OCI-LY7 (cell line): ENCODE measurements around the gene COPZ1.

Experiments
- EZH2phosphoT487 ChIP-seq: fragments of 200-600 bp; sonication (generic); IDR thresholded peaks from 2 replicates; pipeline ENCODE4 v1.6.1; 2018; ENCODE audit warnings: low read depth, borderline replicate concordance, mild to moderate bottlenecking, mixed run types, antibody characterized with exemption, low read length, moderate library complexity, mixed read lengths
- TF ChIP-seq, protein P1 (sequence below): fragments of 200-600 bp; sonication (generic); conservative IDR thresholded peaks from 2 replicates; pipeline ENCODE4 v1.5.1; 2014; ENCODE audit warnings: mild to moderate bottlenecking, antibody characterized with exemption, low read length, moderate library complexity, mixed read lengths

DNA sequence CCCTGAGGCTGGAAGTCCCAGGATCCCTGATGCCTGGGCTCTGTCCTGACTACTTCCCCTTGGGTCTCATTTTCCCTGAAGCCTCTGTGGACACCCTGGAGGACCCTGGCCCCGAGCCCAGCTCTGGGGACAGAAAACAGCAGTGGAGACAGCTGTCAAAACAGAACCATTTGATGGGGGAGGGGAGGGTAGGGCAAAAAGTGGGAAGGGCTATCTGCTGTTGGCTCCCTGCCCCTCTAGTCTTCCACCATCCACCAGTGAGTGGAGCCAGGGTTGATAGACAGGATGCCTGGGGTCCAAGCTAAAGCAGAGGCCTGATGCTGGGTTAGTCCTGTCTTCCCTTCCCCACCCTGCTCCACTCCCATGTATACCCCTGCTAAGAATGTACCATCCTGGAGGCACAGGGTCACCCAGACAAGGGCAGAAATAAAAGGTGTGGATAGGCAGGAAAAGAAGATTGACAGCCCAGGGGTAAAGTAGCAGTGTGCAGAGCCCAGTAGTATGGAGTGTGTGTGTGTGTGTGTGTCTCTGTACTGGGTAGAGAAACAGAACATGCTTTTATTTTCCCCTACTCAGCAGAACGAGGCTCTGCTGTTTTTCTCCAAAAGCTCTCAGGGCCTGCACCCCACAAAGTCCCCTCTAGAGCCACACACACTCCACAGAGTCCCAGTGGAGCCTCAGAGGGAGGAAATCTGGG is 49.8 kb downstream of the COPZ1 start:
- TF ChIP-seq, protein P1, sequence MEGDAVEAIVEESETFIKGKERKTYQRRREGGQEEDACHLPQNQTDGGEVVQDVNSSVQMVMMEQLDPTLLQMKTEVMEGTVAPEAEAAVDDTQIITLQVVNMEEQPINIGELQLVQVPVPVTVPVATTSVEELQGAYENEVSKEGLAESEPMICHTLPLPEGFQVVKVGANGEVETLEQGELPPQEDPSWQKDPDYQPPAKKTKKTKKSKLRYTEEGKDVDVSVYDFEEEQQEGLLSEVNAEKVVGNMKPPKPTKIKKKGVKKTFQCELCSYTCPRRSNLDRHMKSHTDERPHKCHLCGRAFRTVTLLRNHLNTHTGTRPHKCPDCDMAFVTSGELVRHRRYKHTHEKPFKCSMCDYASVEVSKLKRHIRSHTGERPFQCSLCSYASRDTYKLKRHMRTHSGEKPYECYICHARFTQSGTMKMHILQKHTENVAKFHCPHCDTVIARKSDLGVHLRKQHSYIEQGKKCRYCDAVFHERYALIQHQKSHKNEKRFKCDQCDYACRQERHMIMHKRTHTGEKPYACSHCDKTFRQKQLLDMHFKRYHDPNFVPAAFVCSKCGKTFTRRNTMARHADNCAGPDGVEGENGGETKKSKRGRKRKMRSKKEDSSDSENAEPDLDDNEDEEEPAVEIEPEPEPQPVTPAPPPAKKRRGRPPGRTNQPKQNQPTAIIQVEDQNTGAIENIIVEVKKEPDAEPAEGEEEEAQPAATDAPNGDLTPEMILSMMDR = no peak
- no peak for TF ChIP-seq EZH2phosphoT487
